GM12878 (cell line): ENCODE results near the gene SVEP1. TPM values are rescaled to one million over a fixed set of nuclear protein-coding genes. Genes with fewer than 3 reads are reported as not detected.

Source experiments
- ATAC-seq: fragments of 200-7000 bp; cut with Tn5 transposase; 3 replicates; pipeline ENCODE4 v1.9.1; 2020; ENCODE audit warnings: mild to moderate bottlenecking, moderate library complexity
- BruUV-seq: library from RNA; stranded (reverse); fragments of 400-500 nt; replicated peaks from 2 replicates; lab custom pipeline; 2021; lab: Mats Ljungman, UMichigan
- CTCF ChIA-PET: fragments of 300-600 bp; sonication (Branson Sonifier 250); formaldehyde crosslinking; extraction: SDS; loops from one replicate; lab custom pipeline; 2021; ENCODE audit warnings: inconsistent platforms; lab: Yijun Ruan, JAX
- POLR2A ChIA-PET: fragments of 350-600 bp; formaldehyde crosslinking; extraction: SDS; loops from one replicate; lab custom pipeline; 2021; ENCODE audit warnings: inconsistent platforms; lab: Charles Lee
- RAD21 ChIA-PET: fragments of 300-600 bp; sonication (Branson Sonifier 250); formaldehyde crosslinking; loops from one replicate; lab custom pipeline; 2023; ENCODE audit warnings: antibody characterized with exemption; ENCODE audit not compliant: unreplicated experiment; lab: Charles Lee
- SMC1A ChIA-PET: fragments of 300-600 bp; sonication (Branson Sonifier 250); formaldehyde crosslinking; loops from one replicate; lab custom pipeline; 2023; ENCODE audit not compliant: unreplicated experiment, uncharacterized antibody; lab: Charles Lee
- DNase-seq: peaks from one replicate; pipeline ENCODE4 v3.0.0-alpha.2; 2011; ENCODE audit warnings: low read depth, low spot score
- FAIRE-seq: peaks from 3 replicates; lab custom pipeline; 2011; peaks lifted over from hg19 to GRCh38; lab: Jason Lieb, UNC
- H2AFZ ChIP-seq: 2 replicates; pipeline ENCODE4 v1.6.0; 2011; ENCODE audit warnings: low read depth, low read length, control low read depth; ENCODE audit not compliant: control insufficient read depth
- H3K27ac ChIP-seq: 2 replicates; pipeline ENCODE4 v1.5.1; 2011; ENCODE audit warnings: control low read depth; ENCODE audit not compliant: control insufficient read depth, insufficient read depth
- H3K27me3 ChIP-seq, 2 experiments: replicated peaks in 1 of 2; 2 replicates each; pipeline versions ENCODE4 v1.6.0 to v1.6.1; 2011; ENCODE audit warnings: low read length in 1 of 2; ENCODE audit not compliant: control insufficient read depth in 2 of 2, insufficient read depth in 2 of 2
- H3K36me3 ChIP-seq, 2 experiments: 2 replicates each; pipeline ENCODE4 v1.5.1; 2011; ENCODE audit warnings: low read length in 1 of 2; ENCODE audit not compliant: control insufficient read depth in 2 of 2, insufficient read depth in 2 of 2
- H3K4me1 ChIP-seq: 2 replicates; pipeline ENCODE4 v1.6.1; 2011; ENCODE audit warnings: mild to moderate bottlenecking, low read length, moderate library complexity, mixed read lengths; ENCODE audit not compliant: control insufficient read depth, insufficient read depth
- H3K4me2 ChIP-seq: 2 replicates; pipeline ENCODE4 v1.6.0; 2011; ENCODE audit warnings: control low read depth; ENCODE audit not compliant: control insufficient read depth, insufficient read depth
- H3K4me3 ChIP-seq: fragments of 200-600 bp; sonication (generic); 2 replicates; pipeline ENCODE4 v1.5.1; 2016
- H3K79me2 ChIP-seq: 2 replicates; pipeline ENCODE4 v1.6.0; 2011; ENCODE audit warnings: low read length; ENCODE audit not compliant: control insufficient read depth, insufficient read depth
- H3K9ac ChIP-seq: 2 replicates; pipeline ENCODE4 v1.8.0; 2011; ENCODE audit warnings: low read length, control low read depth, mixed read lengths; ENCODE audit not compliant: control insufficient read depth, insufficient read depth
- H3K9me3 ChIP-seq: replicated peaks from 3 replicates; pipeline ENCODE4 v1.5.1; 2011; ENCODE audit warnings: mild to moderate bottlenecking, low read length; ENCODE audit not compliant: control insufficient read depth, insufficient read depth
- H4K20me1 ChIP-seq: 2 replicates; pipeline ENCODE4 v1.6.0; 2011; ENCODE audit not compliant: control insufficient read depth, insufficient read depth
- ATF3 ChIP-seq: IDR thresholded peaks from 2 replicates; pipeline ENCODE4 v1.6.1; 2011; ENCODE audit warnings: low read depth, mild to moderate bottlenecking, low read length, moderate library complexity, borderline replicate concordance; ENCODE audit errors: extremely low read depth
- CTCF ChIP-seq, 3 experiments: IDR thresholded peaks in 2 of 3; conservative IDR thresholded peaks in 1 of 3; 2 replicates each; pipeline ENCODE4 v1.5.1; 2011; ENCODE audit warnings: low read depth in 3 of 3, low read length in 3 of 3, mild to moderate bottlenecking in 3 of 3, control low read depth in 2 of 3, moderate library complexity in 2 of 3, inconsistent platforms in 1 of 3, mixed read lengths in 1 of 3; ENCODE audit not compliant: control insufficient read depth in 2 of 3, insufficient read depth in 1 of 3; ENCODE audit errors: extremely low read depth in 1 of 3
- ESRRA ChIP-seq: IDR thresholded peaks from 2 replicates; pipeline ENCODE4 v1.6.1; 2012; ENCODE audit warnings: mild to moderate bottlenecking, low read length, improper control_type of control experiment
- IKZF1 ChIP-seq: fragments of 450-650 bp; conservative IDR thresholded peaks from 2 replicates; pipeline ENCODE4 v1.6.1; 2017; ENCODE audit warnings: antibody characterized with exemption, mild to moderate bottlenecking
- IKZF2 ChIP-seq, 2 experiments: fragments of 450-650 bp; IDR thresholded peaks; 2 replicates each; pipeline ENCODE4 v1.6.1; 2017; ENCODE audit warnings: mild to moderate bottlenecking in 2 of 2, moderate library complexity in 2 of 2
- MTA2 ChIP-seq: fragments of 450-650 bp; IDR thresholded peaks from 2 replicates; pipeline ENCODE4 v1.6.1; 2016; ENCODE audit warnings: low read depth, mild to moderate bottlenecking, moderate library complexity
- NFIC ChIP-seq: IDR thresholded peaks from 2 replicates; pipeline ENCODE4 v1.6.1; 2012; ENCODE audit warnings: low read depth, mild to moderate bottlenecking, inconsistent platforms, low read length, moderate library complexity
- PAX8 ChIP-seq: fragments of 450-650 bp; IDR thresholded peaks from 2 replicates; pipeline ENCODE4 v1.6.1; 2017; ENCODE audit warnings: mild to moderate bottlenecking, moderate library complexity
- PKNOX1 ChIP-seq: fragments of 450-650 bp; IDR thresholded peaks from 2 replicates; pipeline ENCODE4 v1.6.1; 2016; ENCODE audit warnings: mild to moderate bottlenecking
- RBBP5 ChIP-seq: fragments of 200-600 bp; sonication (generic); conservative IDR thresholded peaks from 2 replicates; pipeline ENCODE4 v1.6.1; 2016
- SIX5 ChIP-seq: IDR thresholded peaks from 2 replicates; pipeline ENCODE4 v1.6.1; 2011; ENCODE audit warnings: mild to moderate bottlenecking, low read depth, low read length, moderate library complexity; ENCODE audit not compliant: severe bottlenecking
- SP1 ChIP-seq: IDR thresholded peaks from one replicate; pipeline ENCODE4 v1.6.1; 2011; ENCODE audit warnings: low read depth, low read length
- SREBF1 ChIP-seq: IDR thresholded peaks from 2 replicates; pipeline ENCODE4 v1.6.1; 2012; ENCODE audit warnings: mild to moderate bottlenecking, low read length
- SRF ChIP-seq, 2 experiments: IDR thresholded peaks; 2 replicates each; pipeline ENCODE4 v1.6.1; 2011; ENCODE audit warnings: low read depth in 2 of 2, low read length in 2 of 2, mild to moderate bottlenecking in 1 of 2, moderate library complexity in 1 of 2
- TAF1 ChIP-seq: IDR thresholded peaks from 2 replicates; pipeline ENCODE4 v1.6.1; 2011; ENCODE audit warnings: mild to moderate bottlenecking, low read depth, low read length, borderline replicate concordance
- ZBED1 ChIP-seq: IDR thresholded peaks from 2 replicates; pipeline ENCODE4 v1.6.1; 2016; ENCODE audit warnings: borderline replicate concordance
- ZZZ3 ChIP-seq: IDR thresholded peaks from 2 replicates; pipeline ENCODE4 v1.6.1; 2011; ENCODE audit warnings: low read depth; ENCODE audit not compliant: control insufficient read depth, insufficient read length
- WGBS: methylation state at CpG from one replicate; pipeline ENCODE4 v1.1.6; 2016; ENCODE audit warnings: low lambda C conversion rate; ENCODE audit not compliant: insufficient replicate concordance, insufficient coverage; ENCODE audit errors: missing lambda C conversion rate; 5-methylcytosine and 5-hydroxymethylcytosine counted together
- in situ Hi-C: fragments of 300-500 bp; cut with MboI; formaldehyde crosslinking; loops from 9 replicates; pipeline ENCODE4 v1.14.3; 2018; ENCODE audit warnings: mixed read lengths
- intact Hi-C: fragments of 100-400 bp; cut with micrococcal nuclease; formaldehyde crosslinking; loops from one replicate; pipeline ENCODE4 v1.14.2; 2022; ENCODE audit not compliant: unreplicated experiment
- polyA plus RNA-seq, 11 experiments: library from polyadenylated mRNA; depleted of rRNA in 4 of 11; unstranded in 6 of 11; stranded (reverse) in 5 of 11; fragments of >200 nt; fragmentation: Nextera tagmentation in 4 of 11; fragmentation: Illumina TruSeq in 1 of 11; extraction: Ambion mirVana in 4 of 11; extraction: Trizol in 1 of 11; gene quantifications; 1 replicate in 1 of 11; 2 replicates in 10 of 11; pipeline versions ENCODE4 v1.2.1 to v1.2.3, GENCODE V29; 2011 to 2016; ENCODE audit warnings: inconsistent platforms in 2 of 11, missing spikeins in 2 of 11, low read depth in 1 of 11
- total RNA-seq, 4 experiments: library from RNA; depleted of rRNA in 3 of 4; stranded (reverse); fragments of >200 nt in 3 of 4; fragmentation: Illumina TruSeq in 1 of 4; extraction: Trizol in 1 of 4; gene quantifications; 2 replicates each; pipeline versions ENCODE4 v1.2.1 to v1.2.3, GENCODE V29; 2013 to 2021
- TF ChIP-seq, protein P1 (sequence below): fragments of 450-650 bp; IDR thresholded peaks from 2 replicates; pipeline ENCODE4 v1.6.1; 2016; ENCODE audit warnings: mild to moderate bottlenecking

The SVEP1 gene
- total and polyA plus RNA-seq, 10 of the 15 experiments (the other 5 are each of a cell fraction or from before 2014, with no cell fraction given) = under 0.01 to 0.05 (median 0.01) TPM; not detected in 5

- Histone ChIP-seq H3K9me3 (no peaks in the 10 kb centered on the region), H2AFZ (no peak overlapping the region), H3K9ac (no peak overlapping the region), H3K4me2 (no peak overlapping the region), H3K4me3 (no peak overlapping the region), H3K27me3 (no peaks in the 10 kb centered on the region; a peak in 1 of 4 replicates), H3K79me2 (no peaks in the 10 kb centered on the region), H3K36me3 (no peaks in the 10 kb centered on the region), H4K20me1 (no peaks in the 10 kb centered on the region), H3K27ac (no peak overlapping the region), H3K4me1 (no peaks in the 10 kb centered on the region)
- RAD21 ChIA-PET = no interaction called here
- BruUV-seq = no TSS peak
- ATAC-seq (no peak), FAIRE-seq (no peak), DNase-seq (no peak)
- POLR2A ChIA-PET = no interaction called here
- WGBS = 0% methylated on average over 2 of the region's 2 CpGs
- no peak for TF ChIP-seq IKZF1
- no peak for TF ChIP-seq SIX5
- TF ChIP-seq, protein P1, sequence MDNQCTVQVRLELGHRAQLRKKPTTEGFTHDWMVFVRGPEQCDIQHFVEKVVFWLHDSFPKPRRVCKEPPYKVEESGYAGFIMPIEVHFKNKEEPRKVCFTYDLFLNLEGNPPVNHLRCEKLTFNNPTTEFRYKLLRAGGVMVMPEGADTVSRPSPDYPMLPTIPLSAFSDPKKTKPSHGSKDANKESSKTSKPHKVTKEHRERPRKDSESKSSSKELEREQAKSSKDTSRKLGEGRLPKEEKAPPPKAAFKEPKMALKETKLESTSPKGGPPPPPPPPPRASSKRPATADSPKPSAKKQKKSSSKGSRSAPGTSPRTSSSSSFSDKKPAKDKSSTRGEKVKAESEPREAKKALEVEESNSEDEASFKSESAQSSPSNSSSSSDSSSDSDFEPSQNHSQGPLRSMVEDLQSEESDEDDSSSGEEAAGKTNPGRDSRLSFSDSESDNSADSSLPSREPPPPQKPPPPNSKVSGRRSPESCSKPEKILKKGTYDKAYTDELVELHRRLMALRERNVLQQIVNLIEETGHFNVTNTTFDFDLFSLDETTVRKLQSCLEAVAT = no peak
- TF ChIP-seq ESRRA = no peak
- no peak for TF ChIP-seq CTCF (IDR thresholded peaks at IDR 0.05 in 2 of 3, conservative IDR thresholded peaks at IDR 0.05 in 1 of 3; ENCODE audit: control insufficient read depth in 2 of 3, extremely low read depth in 1 of 3, insufficient read depth in 1 of 3, low read depth in 3 of 3, low read length in 3 of 3)
- TF ChIP-seq SP1 = no peak
- no peak for TF ChIP-seq SREBF1
- no peak for TF ChIP-seq MTA2
- no peak for TF ChIP-seq SRF (IDR thresholded peaks at IDR 0.05; ENCODE audit: low read depth in 2 of 2, low read length in 2 of 2)
- TF ChIP-seq ZZZ3 = no peak
- no peak for TF ChIP-seq NFIC
- no peak for TF ChIP-seq TAF1
- no peak for TF ChIP-seq ATF3
- TF ChIP-seq PAX8 = no peak
- TF ChIP-seq PKNOX1 = no peak
- TF ChIP-seq ZBED1 = no peak
- no peak for TF ChIP-seq RBBP5
- TF ChIP-seq IKZF2 (IDR thresholded peaks at IDR 0.05) = no peak
- in situ Hi-C loops = no loop called here
- intact Hi-C loops = no loop called here
- CTCF ChIA-PET = no interaction called here
- SMC1A ChIA-PET = no interaction called here
These were observed 17.7 kb downstream of the SVEP1 start for GRCh38 chr9:110561826-110562225.
